ENCODE measurements around the gene ARAP2.
A peak's percentile ranks its signal among the peaks of the same experiment; 100 is the strongest.
"Not testable (repeated sequence)": the region's sequence is repeated elsewhere in the genome, so short reads cannot be mapped to it uniquely, and the experiment has no call there.

Gene ARAP2

DNA sequence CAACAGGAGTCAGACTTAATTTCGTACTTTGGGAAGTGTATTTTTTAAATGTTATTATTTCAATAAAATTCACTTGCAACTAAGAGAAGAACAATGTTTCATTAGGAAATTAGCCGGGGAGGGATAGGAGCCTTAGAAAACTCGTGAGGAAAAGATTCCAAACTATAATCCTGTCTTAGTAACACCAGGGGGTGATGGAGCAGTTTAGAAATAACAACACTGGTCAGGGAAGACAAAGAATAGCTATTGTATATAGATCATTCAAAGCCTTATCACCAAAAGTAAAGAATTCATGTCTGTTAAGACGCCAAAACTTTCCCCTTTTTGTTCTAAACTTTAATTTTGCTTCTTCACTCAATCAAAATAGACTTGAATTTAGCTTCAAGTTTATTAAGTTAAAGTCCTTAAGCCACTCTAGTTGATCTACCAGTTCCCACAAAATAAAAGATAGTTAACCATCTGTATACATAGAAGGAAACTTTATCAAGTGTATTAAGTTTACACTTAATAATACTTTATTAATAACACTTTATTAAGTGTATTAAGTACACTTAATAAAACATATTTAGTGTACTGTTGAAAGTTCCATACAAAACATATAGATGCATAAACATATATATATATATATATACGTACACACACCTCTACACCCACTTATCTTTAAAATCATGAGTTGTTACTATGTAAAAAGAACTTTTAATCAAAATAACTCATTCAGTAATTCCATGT is 60.5 kb downstream of the ARAP2 start:
- no peak for DNase-seq (ENCODE audit: low spot score)

DNA sequence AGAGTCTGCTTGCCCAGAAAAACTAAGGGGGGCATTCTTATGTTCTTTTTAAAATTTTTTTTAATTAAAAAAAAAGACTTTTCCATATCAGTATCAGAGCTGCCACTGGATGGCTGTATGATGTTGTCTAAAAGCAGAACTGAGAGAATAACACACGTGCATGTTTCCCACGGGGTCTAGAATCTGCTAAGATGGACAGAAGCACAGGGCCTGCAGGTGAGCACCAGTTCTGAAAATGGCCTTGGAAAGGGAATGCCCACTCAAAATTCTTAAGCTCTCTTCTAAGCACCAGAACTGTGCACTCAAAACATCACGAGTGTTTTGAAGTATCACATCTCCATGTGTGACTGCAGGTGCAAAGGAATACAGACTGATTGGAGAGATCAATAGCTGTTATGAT is 61.1 kb downstream of the ARAP2 start:
- no peak for DNase-seq (ENCODE audit: low spot score)

DNA sequence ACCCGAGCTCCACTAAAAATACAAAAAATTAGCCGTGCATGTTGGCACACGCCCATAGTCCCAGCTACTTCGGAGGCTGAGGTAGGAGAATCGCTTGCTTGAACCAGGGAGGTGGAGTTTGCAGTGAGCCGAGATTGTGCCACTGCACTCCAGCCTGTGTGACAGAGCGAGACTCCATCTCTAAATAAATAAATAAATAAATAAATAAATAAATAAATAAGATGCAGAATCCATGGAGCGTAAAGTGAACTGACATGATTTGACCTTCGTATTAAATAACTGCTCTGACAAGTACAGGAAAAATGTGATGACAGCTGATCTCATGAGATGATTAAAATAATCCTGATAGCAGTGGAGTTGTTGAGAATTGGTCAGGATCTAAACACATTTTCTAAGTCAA is 62.0 kb downstream of the ARAP2 start:
- not testable (repeated sequence) for DNase-seq (ENCODE audit: low spot score)

DNA sequence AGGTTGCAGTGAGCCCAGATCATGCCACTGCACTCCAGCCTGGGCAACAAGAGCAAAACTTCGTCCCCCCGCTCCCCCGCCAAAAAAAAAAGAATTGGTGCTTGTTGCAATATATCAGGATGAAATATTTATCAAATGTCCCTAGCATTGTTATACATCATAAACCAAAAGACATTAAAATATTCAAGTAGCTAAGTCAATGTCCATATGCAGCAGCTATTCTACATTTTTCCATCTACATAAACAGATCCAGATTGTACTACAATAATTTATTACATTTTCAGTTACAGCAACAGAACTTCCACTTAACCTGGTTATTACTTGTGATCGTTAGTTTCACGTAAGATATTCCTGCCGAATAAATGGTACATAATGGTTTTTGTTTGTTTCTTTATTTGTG is 64.1 kb downstream of the ARAP2 start:
- no peak for DNase-seq (ENCODE audit: low spot score)

DNA sequence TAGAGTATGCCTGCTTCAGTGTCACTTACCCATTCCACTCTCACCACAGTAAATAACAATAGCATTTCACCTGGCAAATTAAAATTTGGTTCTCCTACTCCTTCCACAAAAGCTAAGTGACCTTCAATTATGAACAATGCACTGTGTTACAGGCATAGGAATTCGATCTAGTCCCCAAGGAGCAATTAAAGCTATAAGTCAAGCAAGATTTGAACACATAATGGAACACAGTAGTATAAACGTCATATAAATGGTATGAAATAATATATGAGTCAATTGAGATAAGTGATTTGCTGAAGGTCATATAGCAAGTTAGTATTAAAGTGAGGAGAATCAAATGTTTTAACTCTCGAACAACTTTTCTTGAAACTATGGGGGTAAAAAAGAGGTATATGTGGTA is 65.8 kb downstream of the ARAP2 start:
- no peak for DNase-seq (ENCODE audit: low spot score)

DNA sequence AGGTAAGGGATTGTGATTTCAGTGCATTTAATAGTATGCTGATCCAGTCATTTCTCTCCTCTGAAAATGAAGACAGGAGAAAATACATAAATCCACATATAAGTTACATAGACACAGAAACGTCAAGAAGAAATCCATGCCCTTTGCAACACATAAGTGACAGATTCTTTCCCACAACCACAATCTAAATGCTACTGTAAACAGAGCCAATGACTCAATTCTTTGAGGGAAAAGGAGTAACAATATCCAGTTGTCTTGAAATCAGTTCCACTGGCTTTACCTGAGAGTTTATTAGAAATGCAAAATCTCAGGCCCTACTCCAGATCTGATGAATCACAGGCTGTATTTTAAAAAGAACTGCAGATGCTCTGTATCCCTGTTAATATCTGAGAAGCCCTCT is 66.4 kb downstream of the ARAP2 start:
- no peak for DNase-seq (ENCODE audit: low spot score)

DNA sequence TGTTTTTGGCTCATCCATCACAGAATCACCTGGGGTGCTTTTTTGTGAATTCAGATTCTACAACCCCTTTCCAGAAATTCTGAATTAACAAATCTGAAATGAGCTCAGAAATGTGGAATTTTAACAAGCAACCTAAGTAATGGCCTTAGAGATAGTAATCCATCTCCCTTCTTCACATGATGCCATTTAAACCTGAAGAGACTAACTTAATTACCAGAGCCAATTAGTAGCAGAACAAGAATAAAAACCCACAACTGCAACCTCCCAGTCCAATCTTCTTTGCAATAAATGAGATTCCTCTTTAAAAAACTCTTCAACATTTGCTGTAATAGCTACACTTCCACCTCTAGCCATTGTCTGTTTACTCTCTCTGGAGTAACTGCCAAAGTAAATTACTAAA is 69.7 kb downstream of the ARAP2 start:
- DNase-seq (ENCODE audit: low spot score): no peak

DNA sequence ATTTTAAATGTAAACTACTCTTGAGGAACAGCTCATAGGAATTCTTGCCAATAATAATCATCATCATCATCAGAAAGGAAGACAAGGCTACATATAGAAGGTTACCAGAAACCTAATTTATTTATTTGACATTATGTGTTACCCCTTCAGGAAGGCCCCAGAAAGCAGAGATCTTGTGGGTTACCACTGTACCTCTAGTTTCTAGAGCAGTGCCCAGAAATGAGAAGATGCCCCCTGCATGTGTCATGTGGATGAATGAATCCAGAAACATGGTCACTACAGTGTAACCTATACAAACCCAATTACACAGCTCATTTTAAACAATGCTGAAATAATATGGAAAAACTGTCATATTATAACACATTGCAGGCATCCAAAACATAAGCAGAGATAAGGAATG is 70.4 kb downstream of the ARAP2 start:
- no peak for DNase-seq (ENCODE audit: low spot score)

DNA sequence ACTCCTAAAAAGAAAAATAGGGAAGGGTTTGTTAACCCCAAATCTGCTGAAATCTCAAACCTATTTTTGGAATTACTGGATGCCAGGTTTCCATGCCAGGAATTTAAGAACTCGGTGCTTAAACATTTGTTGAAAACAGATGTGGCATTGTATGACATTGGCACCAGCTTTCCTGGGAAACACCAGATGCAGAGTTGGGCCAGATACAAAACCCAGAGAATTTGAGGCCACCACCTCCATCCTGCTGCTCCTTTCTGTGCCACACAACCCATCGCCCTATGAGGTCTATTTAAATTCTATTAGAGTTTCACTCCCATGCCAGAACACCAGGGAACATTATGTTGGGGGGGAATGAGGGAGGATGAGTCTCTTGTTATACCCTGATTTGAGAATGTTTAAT is 71.7 kb downstream of the ARAP2 start:
- DNase-seq (ENCODE audit: low spot score): no peak

DNA sequence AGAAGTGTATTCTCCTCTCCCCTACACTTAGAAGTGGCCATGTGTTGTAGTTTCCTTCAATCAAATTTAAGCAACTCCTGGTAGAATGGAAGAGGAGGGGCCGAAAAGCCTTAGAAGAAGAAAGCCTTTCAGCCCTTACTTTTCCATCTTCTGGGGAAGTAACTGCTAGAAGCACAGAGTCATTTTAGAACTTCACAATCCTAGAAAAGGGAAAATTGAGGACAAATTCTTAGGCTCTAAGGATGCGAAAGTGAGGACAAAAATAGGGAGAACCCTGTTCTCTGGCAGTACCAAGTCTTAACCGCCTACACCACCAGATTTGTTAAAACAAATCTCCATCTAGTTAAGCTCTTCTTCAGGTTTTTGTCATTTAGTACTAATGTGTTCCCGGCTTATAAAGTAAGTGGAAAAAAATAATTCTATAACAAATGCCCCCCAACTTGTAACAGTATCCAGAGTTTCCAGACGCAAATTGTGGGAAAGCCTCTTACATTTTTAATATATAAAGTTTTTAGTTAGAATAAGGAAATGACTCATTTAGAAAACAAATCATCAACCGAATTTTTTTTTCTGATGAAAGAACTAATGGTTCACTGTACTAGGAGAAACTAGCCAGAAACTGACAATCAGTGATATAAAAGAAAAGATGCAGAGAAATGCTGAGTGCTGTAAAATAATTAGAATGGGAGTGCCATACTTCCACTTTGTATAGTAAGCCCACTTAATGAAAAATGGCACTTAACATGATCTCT is 76.0 kb downstream of the ARAP2 start:
- peak; percentile 10 for DNase-seq (ENCODE audit: low spot score)

DNA sequence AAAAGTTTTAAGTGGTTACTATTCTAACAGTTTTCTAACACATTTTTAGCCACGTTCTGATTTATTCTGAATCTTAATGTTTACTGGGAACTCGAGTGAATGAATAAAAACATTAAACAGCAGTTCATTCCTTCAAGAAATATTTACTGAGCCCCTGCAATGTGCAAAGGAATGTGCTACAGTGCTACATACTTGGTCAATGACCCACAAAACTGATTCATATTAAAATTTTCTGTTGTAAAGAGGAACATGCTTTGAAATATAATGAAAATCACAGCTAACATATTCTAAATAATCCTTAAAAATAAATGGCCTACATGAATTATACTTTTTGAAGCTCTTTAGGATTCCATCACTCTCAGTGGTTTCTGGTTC is 78.7 kb downstream of the ARAP2 start:
- DNase-seq (ENCODE audit: low spot score): no peak

DNA sequence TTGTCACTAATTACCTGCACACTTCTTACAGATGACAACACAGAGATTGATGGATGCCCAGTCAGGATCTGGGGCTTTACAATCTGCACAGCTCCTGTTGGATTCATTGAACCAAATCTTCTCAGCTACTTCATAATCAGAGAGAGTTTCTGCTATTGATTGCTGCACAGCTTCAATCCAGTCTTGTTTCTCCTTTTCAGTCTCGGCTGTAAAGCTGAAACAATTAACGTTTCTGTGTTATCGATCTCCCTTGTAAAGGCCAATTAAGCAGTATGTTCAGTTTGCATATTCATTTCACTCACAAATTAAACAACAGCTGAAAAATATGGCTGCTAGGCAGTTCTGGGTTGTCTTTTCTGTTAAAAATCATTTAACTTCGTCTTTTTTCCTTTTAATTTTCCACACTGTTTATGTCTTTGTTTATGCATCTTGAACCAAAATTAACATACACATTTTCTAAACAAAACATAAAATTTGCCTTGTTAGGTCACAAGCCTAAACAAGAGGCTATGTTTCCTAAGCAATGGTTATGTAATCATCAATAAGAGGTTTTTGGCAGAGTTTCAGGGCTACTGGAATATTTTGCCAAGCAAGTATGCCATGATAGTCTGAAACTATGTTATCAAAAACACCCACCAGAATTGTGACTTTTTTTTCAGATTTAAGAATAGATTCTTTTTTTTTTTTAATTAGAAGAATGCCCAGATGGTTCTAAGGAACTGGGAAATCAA is 79.2 kb downstream of the ARAP2 start:
- no peak for DNase-seq (ENCODE audit: low spot score)

DNA sequence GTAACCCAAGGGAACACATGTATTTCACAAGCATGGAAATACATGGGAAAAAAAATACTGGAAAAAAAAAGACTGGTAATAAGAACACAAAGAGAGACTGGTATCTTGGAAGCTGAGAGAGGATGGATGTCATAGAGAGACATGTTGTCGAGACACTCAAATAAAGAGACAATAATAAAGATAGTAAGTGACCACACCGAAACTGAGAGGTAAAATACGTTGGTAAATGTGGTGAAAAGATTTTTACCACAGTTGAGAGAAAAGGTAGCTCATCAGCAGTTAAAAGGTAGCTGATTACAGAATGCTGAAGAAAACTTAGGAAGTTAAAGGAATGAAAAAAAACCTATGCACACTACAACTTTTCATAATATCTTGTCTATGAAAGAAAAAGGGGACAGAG is 81.1 kb downstream of the ARAP2 start:
- peak; percentile 22 for DNase-seq (ENCODE audit: low spot score)

DNA sequence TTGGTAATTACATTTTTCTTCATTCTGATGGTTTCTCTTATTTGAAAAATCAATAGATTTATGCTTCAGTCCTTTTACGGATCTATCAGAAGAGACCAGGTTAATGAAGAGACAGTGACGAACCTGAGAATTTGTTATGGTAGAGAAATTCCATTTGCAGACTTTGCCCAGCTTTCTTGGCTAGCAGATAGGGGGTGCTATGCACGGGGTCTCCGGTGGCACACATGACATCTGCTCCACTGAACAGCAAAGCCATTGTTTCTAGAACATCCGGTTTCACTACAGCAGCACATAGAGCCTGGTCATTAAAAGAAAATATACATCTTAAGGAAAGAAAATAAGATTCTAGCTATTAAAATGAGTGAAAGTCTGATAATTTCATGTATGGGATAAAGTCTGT is 85.1 kb downstream of the ARAP2 start:
- DNase-seq (ENCODE audit: low spot score): no peak

DNA sequence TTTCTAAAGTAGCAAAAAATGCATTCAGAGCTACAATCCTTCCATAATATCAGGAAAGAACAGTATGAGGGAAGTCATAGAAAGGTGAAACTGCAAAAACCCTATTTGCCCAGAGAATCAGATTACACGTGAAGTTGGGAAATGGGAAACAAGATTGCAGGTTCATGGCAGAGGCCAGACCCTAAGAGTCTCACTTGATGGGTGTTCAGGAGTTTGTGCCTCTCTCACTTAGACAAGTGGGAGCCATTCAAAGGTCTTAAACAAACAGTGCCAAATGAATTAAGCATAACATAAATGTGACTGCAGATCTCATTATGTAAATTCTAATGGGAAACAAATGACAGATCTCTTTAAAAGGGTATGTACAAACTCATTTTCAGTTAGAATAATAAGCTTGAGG is 91.6 kb downstream of the ARAP2 start:
- DNase-seq (ENCODE audit: low spot score): no peak

DNA sequence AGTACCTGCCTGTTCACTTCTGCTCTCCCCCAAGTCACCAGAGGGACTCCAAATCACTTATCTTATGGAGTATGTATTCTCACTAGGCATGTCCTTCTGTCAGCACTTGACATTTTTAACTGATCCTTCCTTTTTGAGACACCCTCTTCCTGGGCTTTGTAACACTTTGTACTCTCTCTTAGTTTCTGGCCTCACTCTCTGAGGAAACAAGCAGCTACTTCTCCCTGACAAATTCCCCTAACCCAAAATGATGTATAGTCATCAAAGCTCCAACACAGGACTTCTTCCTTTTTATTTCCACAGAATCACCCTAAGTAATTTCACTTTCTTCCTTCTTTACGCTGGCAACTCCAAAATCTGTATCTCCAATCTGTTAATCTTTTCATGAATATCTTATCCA is 101.8 kb downstream of the ARAP2 start:
- no peak for DNase-seq (ENCODE audit: low spot score)

DNA sequence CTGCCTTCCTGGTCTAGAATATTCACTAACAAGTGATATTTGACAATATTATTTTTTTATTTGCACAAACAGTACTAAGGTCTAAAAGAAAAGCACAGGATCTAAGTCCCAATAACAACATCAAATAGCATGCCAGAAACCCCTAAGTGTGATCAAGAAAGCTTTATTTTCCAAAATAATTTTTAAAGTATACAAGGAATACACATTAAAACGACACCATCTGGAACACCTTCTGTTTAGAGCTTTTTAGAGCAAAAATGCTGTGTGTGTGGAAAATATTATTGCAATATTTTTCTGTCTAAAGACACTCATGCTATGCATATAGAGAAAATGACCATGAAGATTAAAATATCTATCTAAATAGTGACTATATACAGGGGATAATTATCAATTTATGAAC is 103.1 kb downstream of the ARAP2 start:
- no peak for DNase-seq (ENCODE audit: low spot score)

DNA sequence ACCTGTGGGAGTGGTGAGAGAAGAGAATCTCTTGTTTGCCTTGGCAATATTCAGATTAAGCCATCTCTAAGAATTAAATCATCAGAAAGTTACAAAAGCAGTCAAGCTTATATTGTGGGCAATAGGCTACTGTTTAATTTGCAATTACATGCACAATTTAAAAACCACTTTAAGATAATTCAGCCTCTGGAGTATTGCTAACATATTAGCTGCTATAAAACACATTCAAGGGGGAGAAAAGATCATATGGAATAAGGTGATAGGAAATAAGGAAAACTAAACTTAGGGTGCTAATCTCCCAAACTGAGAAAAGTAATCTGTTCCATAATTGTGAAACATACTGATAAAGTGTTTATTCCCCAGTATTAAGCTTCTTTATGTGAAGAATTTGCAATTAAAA is 103.9 kb downstream of the ARAP2 start:
- no peak for DNase-seq (ENCODE audit: low spot score)

DNA sequence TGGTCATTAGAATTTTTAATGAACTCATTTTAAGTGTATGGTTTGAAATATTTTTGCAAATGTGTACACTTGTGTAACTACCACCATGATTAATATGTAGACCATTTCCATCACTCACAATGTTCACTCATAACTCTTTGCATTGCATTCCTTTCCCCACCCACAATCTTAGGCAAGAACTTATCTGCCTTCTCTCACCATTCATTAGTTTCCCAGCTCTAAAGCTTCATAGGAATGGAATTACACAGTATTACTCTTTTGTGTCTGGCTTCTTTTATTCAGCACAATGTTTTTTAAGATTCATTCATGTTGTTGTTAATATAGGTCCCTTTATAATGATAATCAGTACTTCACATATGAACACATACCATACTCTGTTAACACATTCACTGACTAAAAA is 106.1 kb downstream of the ARAP2 start:
- no peak for DNase-seq (ENCODE audit: low spot score)

DNA sequence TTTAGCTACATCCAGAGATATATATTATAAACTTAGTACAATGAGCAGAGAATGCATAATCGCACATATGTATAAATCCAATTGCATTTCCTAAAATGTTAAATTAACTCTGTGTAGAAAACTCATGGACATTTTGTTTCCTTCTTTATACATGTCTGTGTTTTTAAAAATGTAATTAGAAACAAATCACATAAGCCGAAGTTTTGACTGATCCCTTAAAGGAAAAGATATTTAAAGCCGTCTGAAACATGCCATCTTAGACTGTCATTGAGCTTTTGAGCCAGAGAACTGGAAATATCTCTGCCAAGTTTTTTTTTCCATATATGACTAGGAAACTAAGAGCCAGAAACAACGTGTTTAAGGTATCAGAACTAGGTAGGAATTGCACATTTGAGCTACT is 107.0 kb downstream of the ARAP2 start:
- DNase-seq (ENCODE audit: low spot score): no peak

DNA sequence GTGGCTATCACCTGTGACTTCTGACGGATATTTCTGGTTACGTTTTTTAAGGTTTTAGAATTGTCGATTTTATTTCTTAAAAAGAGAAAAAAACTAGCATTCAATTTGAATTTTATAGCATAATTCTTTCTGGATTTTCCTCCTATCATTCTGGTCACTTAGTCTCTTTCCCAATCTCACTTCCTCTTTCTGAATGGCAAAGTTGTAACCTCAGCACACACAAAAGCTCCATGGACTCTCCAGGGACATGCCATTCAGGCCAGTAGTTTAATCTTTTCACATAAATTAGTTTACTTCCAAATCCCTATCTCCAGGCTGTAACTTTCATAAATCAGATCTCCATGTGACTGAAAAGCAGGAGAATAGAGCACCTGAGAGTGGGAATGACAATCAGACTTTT is 110.7 kb downstream of the ARAP2 start:
- no peak for DNase-seq (ENCODE audit: low spot score)

DNA sequence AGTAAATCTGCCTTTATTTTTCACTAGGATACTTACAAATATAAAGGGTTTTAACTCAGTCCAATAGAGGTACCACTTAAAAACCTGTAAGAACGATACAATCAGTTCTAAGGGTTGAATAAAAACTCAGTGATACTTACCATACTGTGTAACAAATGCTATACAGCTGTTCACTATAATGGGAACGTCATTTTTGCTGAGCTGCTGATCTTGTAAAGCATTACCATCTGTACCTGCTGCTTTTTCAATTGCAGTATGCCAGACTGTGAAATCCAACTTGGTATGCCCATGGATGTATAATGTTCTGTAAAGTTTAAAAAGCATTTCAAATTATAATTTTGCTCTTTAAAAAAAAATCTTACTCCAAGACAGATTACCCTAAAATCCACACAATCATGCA is 111.2 kb downstream of the ARAP2 start:
- DNase-seq (ENCODE audit: low spot score): no peak

DNA sequence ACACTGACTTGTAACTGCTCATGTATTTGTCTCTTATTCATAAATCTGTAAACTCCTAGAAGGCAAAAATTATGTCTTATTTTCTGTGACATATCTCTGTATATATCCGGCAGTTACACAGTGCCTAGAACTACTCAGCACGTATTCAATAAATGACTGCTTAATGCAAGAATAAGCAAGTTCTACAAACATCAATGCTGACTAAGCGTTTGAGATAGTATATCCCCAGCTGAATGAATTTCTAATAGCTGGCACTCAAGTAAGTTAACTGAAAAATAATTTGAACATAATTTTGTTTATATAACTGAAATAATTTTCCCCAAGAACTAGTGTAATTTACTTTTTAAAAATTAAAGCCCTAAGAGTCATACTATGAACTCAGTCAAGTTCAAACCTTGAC is 113.7 kb downstream of the ARAP2 start:
- no peak for DNase-seq (ENCODE audit: low spot score)
